Lung (tissue), 12 donors: ENCODE measurements around the gene FAM193A. TPM values are rescaled to one million over a fixed set of nuclear protein-coding genes. Genes with fewer than 3 reads are reported as not detected.

Experiments
- ATAC-seq: fragments of 200-7000 bp; cut with Tn5 transposase; one replicate; pipeline ENCODE4 v1.9.1; 2020; ENCODE audit warnings: moderate number of reproducible peaks; ENCODE audit not compliant: insufficient read depth, low FRiP score
- DNase-seq, 3 donors: peaks; one replicate each; pipeline ENCODE4 v3.0.0-alpha.2; 2013 to 2017
- H3K27ac ChIP-seq, 2 donors: one replicate each; pipeline ENCODE4 v1.5.1; 2013; ENCODE audit warnings: mild to moderate bottlenecking in 2 of 2, moderate library complexity in 2 of 2, control low read depth in 1 of 2, inconsistent platforms in 1 of 2, low read depth in 1 of 2, low read length in 1 of 2
- H3K27me3 ChIP-seq, 3 donors: one replicate each; pipeline ENCODE4 v1.5.1; 2013; ENCODE audit warnings: low read length in 2 of 3; ENCODE audit not compliant: control insufficient read depth in 3 of 3, insufficient read depth in 3 of 3
- H3K36me3 ChIP-seq, 4 donors: one replicate each; pipeline ENCODE4 v1.5.1; 2013; ENCODE audit warnings: low read length in 4 of 4, mild to moderate bottlenecking in 1 of 4, moderate library complexity in 1 of 4; ENCODE audit not compliant: control insufficient read depth in 4 of 4, insufficient read depth in 4 of 4
- H3K4me1 ChIP-seq, 5 donors: one replicate each; pipeline ENCODE4 v1.5.1; 2013; ENCODE audit warnings: low read length in 5 of 5, mild to moderate bottlenecking in 2 of 5, moderate library complexity in 1 of 5; ENCODE audit not compliant: control insufficient read depth in 5 of 5, insufficient read depth in 5 of 5
- H3K4me3 ChIP-seq: one replicate; pipeline ENCODE4 v1.5.1; 2013; ENCODE audit warnings: mild to moderate bottlenecking, control low read depth, moderate library complexity
- H3K9ac ChIP-seq, 2 donors: one replicate each; pipeline ENCODE4 v1.5.1; 2013; ENCODE audit warnings: low read length in 2 of 2, control low read depth in 1 of 2; ENCODE audit not compliant: insufficient read depth in 1 of 2
- H3K9me3 ChIP-seq, 4 donors: one replicate each; pipeline ENCODE4 v1.5.1; 2013; ENCODE audit warnings: low read length in 3 of 4, mild to moderate bottlenecking in 1 of 4, moderate library complexity in 1 of 4; ENCODE audit not compliant: control insufficient read depth in 4 of 4, insufficient read depth in 3 of 4
- WGBS, 2 donors: extraction: QIAGEN DNeasy Blood & Tissue Kit; methylation state at CpG; one replicate each; pipeline ENCODE4 v1.1.7; 2013; 5-methylcytosine and 5-hydroxymethylcytosine counted together
- polyA plus RNA-seq, 2 donors: library from polyadenylated mRNA; stranded (reverse); fragments of 200-250 nt; gene quantifications; one replicate each; pipeline ENCODE4 v1.2.1, GENCODE V29; 2013
- total RNA-seq, 2 donors: library from RNA; depleted of rRNA in 1 of 2; stranded (reverse); fragments of >200 nt in 1 of 2; gene quantifications; one replicate each; pipeline ENCODE4 v1.2.1, GENCODE V29; 2014 to 2021
- TF ChIP-seq, protein P1 (sequence below): IDR thresholded peaks from 2 replicates; pipeline ENCODE4 v1.5.1; 2012; ENCODE audit warnings: mild to moderate bottlenecking; ENCODE audit errors: control extremely low read depth, extremely low read depth
- donor health status: control.
- donor health status: control.
- donor health status: Bipolar disorder and iron deficiency.
- donor health status: healthy.
- donor health status: DM: yes; HTN: yes; CAD: no.

FAM193A gene
- total and polyA plus RNA-seq, 4 donors: 9.7 to 33.2 (median 17.5) TPM

DNA sequence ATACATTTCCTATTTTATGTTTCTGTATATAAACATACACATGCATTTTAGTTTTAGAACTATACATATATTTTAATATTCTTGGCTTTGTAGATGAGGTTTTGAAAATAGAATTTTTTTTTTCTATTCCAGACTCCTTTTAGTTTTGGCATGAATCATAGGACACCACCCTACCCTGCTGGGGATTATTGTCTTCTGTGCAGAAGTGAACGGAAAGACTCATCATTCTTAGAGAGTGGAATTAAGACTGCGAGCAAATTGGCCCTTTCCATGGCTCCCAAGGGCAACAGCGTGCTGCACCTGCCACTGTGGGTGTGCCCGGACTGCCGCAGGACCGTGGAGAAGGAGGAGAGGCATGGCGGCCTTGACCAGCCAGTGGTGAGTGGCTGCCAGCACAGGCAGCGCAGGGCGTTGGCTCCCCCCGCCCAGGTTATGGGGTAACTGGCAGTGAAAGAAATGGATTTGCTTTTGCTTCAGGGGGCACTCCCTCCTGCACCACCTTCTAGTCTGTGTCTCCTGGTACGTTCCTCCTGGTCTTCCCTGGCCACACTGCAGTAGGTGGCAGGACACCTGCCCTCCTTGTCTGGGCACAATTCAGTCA is 59.6 kb downstream of the FAM193A start:
- no peaks in the 10 kb centered on the region for H3K9me3 ChIP-seq
- DNase-seq (no peak), ATAC-seq (no peak)
- TF ChIP-seq, protein P1, sequence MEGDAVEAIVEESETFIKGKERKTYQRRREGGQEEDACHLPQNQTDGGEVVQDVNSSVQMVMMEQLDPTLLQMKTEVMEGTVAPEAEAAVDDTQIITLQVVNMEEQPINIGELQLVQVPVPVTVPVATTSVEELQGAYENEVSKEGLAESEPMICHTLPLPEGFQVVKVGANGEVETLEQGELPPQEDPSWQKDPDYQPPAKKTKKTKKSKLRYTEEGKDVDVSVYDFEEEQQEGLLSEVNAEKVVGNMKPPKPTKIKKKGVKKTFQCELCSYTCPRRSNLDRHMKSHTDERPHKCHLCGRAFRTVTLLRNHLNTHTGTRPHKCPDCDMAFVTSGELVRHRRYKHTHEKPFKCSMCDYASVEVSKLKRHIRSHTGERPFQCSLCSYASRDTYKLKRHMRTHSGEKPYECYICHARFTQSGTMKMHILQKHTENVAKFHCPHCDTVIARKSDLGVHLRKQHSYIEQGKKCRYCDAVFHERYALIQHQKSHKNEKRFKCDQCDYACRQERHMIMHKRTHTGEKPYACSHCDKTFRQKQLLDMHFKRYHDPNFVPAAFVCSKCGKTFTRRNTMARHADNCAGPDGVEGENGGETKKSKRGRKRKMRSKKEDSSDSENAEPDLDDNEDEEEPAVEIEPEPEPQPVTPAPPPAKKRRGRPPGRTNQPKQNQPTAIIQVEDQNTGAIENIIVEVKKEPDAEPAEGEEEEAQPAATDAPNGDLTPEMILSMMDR: no peak
- WGBS, 2 donors: 96% methylated on average over 11 of the region's 11 CpGs
- H3K4me3 ChIP-seq: no peak overlapping the region
- peaks cover 0 to 17% (median 2%) of the 10 kb centered on the region in 4 donors for H3K36me3 ChIP-seq
- no peak overlapping the region for H3K27ac ChIP-seq
- H3K9ac ChIP-seq: no peak overlapping the region
- no peaks in the 10 kb centered on the region for H3K27me3 ChIP-seq
- peaks cover 10 to 48% (median 26%) of the 10 kb centered on the region in 5 donors for H3K4me1 ChIP-seq

DNA sequence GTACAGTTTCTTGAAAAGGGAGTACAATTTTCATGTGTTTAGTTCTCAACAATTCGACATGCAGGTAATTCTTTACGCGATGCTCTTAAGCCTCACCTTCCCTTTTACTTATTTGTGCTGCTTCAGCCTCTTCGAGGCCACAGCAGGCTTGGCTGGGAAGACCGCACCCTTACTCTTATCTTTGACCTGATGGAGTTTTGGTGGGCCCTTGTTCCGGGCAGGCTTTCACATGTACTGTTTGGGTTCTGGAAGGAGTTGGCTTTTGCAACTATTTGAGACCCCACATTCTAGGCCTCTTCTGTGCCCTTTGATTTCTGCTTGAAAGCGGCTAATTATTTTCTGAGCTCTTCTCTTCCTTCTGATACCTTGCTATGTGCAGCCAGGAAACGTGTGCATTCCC is 60.2 kb downstream of the FAM193A start:
- Histone ChIP-seq H3K27ac (no peak overlapping the region), H3K4me3 (no peak overlapping the region), H3K9me3 (no peaks in the 10 kb centered on the region), H3K9ac (peak overlapping the region in 1 of 2 donors; percentile 25), H3K4me1 (peaks cover 10 to 43% (median 24%) of the 10 kb centered on the region in 5 donors), H3K27me3 (no peaks in the 10 kb centered on the region), H3K36me3 (peaks cover 0 to 17% (median 2%) of the 10 kb centered on the region in 4 donors)
- ATAC-seq: no peak
- DNase-seq: no peak
- WGBS, 2 donors: 86 to 96% methylated on average over 8 of the region's 8 CpGs
- TF ChIP-seq, protein P1: no peak

GRCh38 chr4:2598511-2599303 is 62.3 kb downstream of the FAM193A start:
- Histone ChIP-seq H3K9ac (no peak overlapping the region), H3K36me3 (peaks cover 0 to 17% (median 2%) of the 10 kb centered on the region in 4 donors), H3K27me3 (no peaks in the 10 kb centered on the region), H3K9me3 (no peaks in the 10 kb centered on the region), H3K4me1 (peaks cover 7 to 41% (median 19%) of the 10 kb centered on the region in 5 donors), H3K4me3 (no peak overlapping the region), H3K27ac (no peak overlapping the region)
- ATAC-seq: no peak
- TF ChIP-seq, protein P1: no peak
- 21 to 30% methylated on average over 12 of the region's 12 CpGs for WGBS, 2 donors
- peak in 2 of 3 donors; percentile 25 to 31 for DNase-seq
